ENCODE results near the gene KRTAP6-1.

KRTAP6-1 gene

GRCh38 chr21:30613836-30614235, at the start of gene KRTAP6-1:
Gene KRTAP6-1, minus strand, starts transcription at chr21:30613930. Its CDS starts 26 bp downstream, at chr21:30613904.
- DNase-seq = no peak

- no peak for DNase-seq
Measured at GRCh38 chr21:30652891-30653290, 39.2 kb upstream of the KRTAP6-1 start.

- no peak for DNase-seq
Measured at GRCh38 chr21:30646904-30647414, 33.2 kb upstream of the KRTAP6-1 start.

GRCh38 chr21:30642564-30642963, 28.8 kb upstream of the KRTAP6-1 start, which contains the start of gene KRTAP20-3:
Gene KRTAP20-3, plus strand, starts transcription at chr21:30642864.
- no peak for DNase-seq

GRCh38 chr21:30638686-30639085, 25.0 kb upstream of the KRTAP6-1 start:
- no peak for DNase-seq

GRCh38 chr21:30634906-30635305, 21.2 kb upstream of the KRTAP6-1 start, which contains the start of gene KRTAP20-2:
Gene KRTAP20-2, plus strand, starts transcription at chr21:30635206. Its CDS starts 58 bp downstream, at chr21:30635264.
- no peak for DNase-seq

GRCh38 chr21:30629200-30629599, 15.5 kb upstream of the KRTAP6-1 start:
- no peak for DNase-seq

GRCh38 chr21:30628109-30628508, 14.4 kb upstream of the KRTAP6-1 start:
- no peak for DNase-seq

- DNase-seq = no peak
Measured at GRCh38 chr21:30625449-30626165, 11.9 kb upstream of the KRTAP6-1 start.

- no peak for DNase-seq
Measured at GRCh38 chr21:30623362-30623761, 9.6 kb upstream of the KRTAP6-1 start.

GRCh38 chr21:30620522-30620921, 6.8 kb upstream of the KRTAP6-1 start, which contains the start of gene KRTAP20-4:
Gene KRTAP20-4, plus strand, starts transcription at chr21:30620627.
- DNase-seq = no peak

GRCh38 chr21:30620080-30620479, 6.3 kb upstream of the KRTAP6-1 start:
- no peak for DNase-seq

GRCh38 chr21:30616125-30616524, 2.4 kb upstream of the KRTAP6-1 start, which contains the start of gene KRTAP20-1:
Gene KRTAP20-1, plus strand, starts transcription at chr21:30616425. Its CDS starts 30 bp downstream, at chr21:30616455.
- no peak for DNase-seq

- DNase-seq = no peak
Measured at GRCh38 chr21:30615199-30615598, 1.5 kb upstream of the KRTAP6-1 start.

- no peak for DNase-seq
Measured at GRCh38 chr21:30612132-30612531, 1.6 kb downstream of the KRTAP6-1 start.

GRCh38 chr21:30605968-30606367, 7.8 kb downstream of the KRTAP6-1 start:
- DNase-seq = no peak

GRCh38 chr21:30600787-30601186, 12.9 kb downstream of the KRTAP6-1 start, which contains the start of gene KRTAP22-1:
Gene KRTAP22-1, plus strand, starts transcription at chr21:30601087.
- DNase-seq = no peak

GRCh38 chr21:30598802-30599201, 14.9 kb downstream of the KRTAP6-1 start, which contains the start of gene KRTAP6-2:
Gene KRTAP6-2, minus strand, starts transcription at chr21:30598902. Its CDS starts 28 bp downstream, at chr21:30598874.
- no peak for DNase-seq

- no peak for DNase-seq
Measured at GRCh38 chr21:30592140-30592539, 21.6 kb downstream of the KRTAP6-1 start, which contains the start of gene KRTAP6-3. Gene KRTAP6-3, plus strand, starts transcription at chr21:30592440. Its CDS starts 6 bp downstream, at chr21:30592446.

- no peak for DNase-seq
Measured at GRCh38 chr21:30590297-30590696, 23.4 kb downstream of the KRTAP6-1 start, which contains the start of gene KRTAP22-2. Gene KRTAP22-2, minus strand, starts transcription at chr21:30590397.

- DNase-seq = no peak
Measured at GRCh38 chr21:30582870-30583269, 30.9 kb downstream of the KRTAP6-1 start.

- DNase-seq = no peak
Measured at GRCh38 chr21:30580132-30580531, 33.6 kb downstream of the KRTAP6-1 start.

- DNase-seq = no peak
Measured at GRCh38 chr21:30579346-30579745, 34.4 kb downstream of the KRTAP6-1 start.

- no peak for DNase-seq
Measured at GRCh38 chr21:30577766-30578165, 36.0 kb downstream of the KRTAP6-1 start.

All from 8988T (cell line).